HCT116 (cell line): ENCODE data around the gene AGAP1. TPM values are rescaled to one million over a fixed set of nuclear protein-coding genes. Genes with fewer than 3 reads are reported as not detected.

Experiments used
- ATAC-seq: fragments of 200-7000 bp; cut with Tn5 transposase; 2 replicates; pipeline ENCODE4 v1.9.1; 2020; ENCODE audit warnings: mild to moderate bottlenecking, moderate library complexity
- BruUV-seq: library from RNA; stranded (reverse); fragments of 400-500 nt; replicated peaks from 2 replicates; lab custom pipeline; 2021; lab: Mats Ljungman, UMichigan
- CTCF ChIA-PET: fragments of 300-600 bp; sonication (Branson Sonifier 250); formaldehyde crosslinking; loops from one replicate; lab custom pipeline; 2021; ENCODE audit warnings: antibody characterized with exemption; lab: Charles Lee
- POLR2A ChIA-PET: fragments of 300-600, 350-600 bp; sonication (Branson Sonifier 250); formaldehyde crosslinking; loops from one replicate; lab custom pipeline; 2021; ENCODE audit warnings: antibody characterized with exemption; lab: Charles Lee
- RAD21 ChIA-PET, 2 experiments: fragments of 300-600 bp; sonication (Branson Sonifier 250); formaldehyde crosslinking; loops; one replicate each; lab custom pipeline; 2023; ENCODE audit warnings: low total read pairs in 2 of 2; ENCODE audit not compliant: uncharacterized antibody in 2 of 2, unreplicated experiment in 2 of 2, low non-redundant PET in 1 of 2; lab: Charles Lee
- DNase-seq: peaks from one replicate; pipeline ENCODE4 v3.0.0-alpha.2; 2010; ENCODE audit warnings: low read depth, low spot score
- H2AFZ ChIP-seq: fragments of 200-600 bp; shearing (Covaris generic), sonication (generic); 2 replicates; pipeline ENCODE4 v1.6.1; 2017; ENCODE audit warnings: low read depth, mixed run types, mixed read lengths, antibody characterized with exemption, low read length; ENCODE audit not compliant: poor library complexity, severe bottlenecking
- H3K27ac ChIP-seq: 2 replicates; pipeline ENCODE4 v1.5.1; 2012; ENCODE audit warnings: low read depth, low read length
- H3K27me3 ChIP-seq: fragments of 200-600 bp; sonication (generic); 2 replicates; pipeline ENCODE4 v1.6.1; 2016; ENCODE audit warnings: mixed run types, low read length, mixed read lengths; ENCODE audit not compliant: insufficient read depth
- H3K36me3 ChIP-seq, 2 experiments: fragments of 200-500 bp in 1 of 2; fragments of 200-600 bp in 1 of 2; sonication (Bioruptor generic) in 1 of 2; sonication (generic) in 1 of 2; 2 replicates each; pipeline versions ENCODE4 v1.5.1 to v1.6.1; 2014 to 2016; ENCODE audit warnings: low read length in 2 of 2, inconsistent platforms in 1 of 2, mixed read lengths in 1 of 2, mixed run types in 1 of 2; ENCODE audit not compliant: insufficient read depth in 2 of 2, control insufficient read depth in 1 of 2
- H3K4me1 ChIP-seq, 2 experiments: fragments of 200-600 bp in 1 of 2; sonication (generic) in 1 of 2; 2 replicates each; pipeline versions ENCODE4 v1.5.1 to v1.6.1; 2012 to 2017; ENCODE audit warnings: low read length in 2 of 2, inconsistent platforms in 1 of 2, mild to moderate bottlenecking in 1 of 2, mixed read lengths in 1 of 2, mixed run types in 1 of 2, moderate library complexity in 1 of 2; ENCODE audit not compliant: insufficient read depth in 2 of 2, control insufficient read depth in 1 of 2
- H3K4me2 ChIP-seq: fragments of 200-600 bp; sonication (generic); 2 replicates; pipeline ENCODE4 v1.6.1; 2017; ENCODE audit warnings: mixed run types, low read length, mixed read lengths
- H3K4me3 ChIP-seq, 2 experiments: fragments of 200-600 bp in 1 of 2; sonication (generic) in 1 of 2; replicated peaks in 1 of 2; 2 replicates each; pipeline ENCODE4 v1.5.1; 2011 to 2016; ENCODE audit warnings: low read length in 2 of 2, control low read depth in 1 of 2, low read depth in 1 of 2, mild to moderate bottlenecking in 1 of 2, mixed read lengths in 1 of 2, mixed run types in 1 of 2
- H3K79me2 ChIP-seq: fragments of 200-600 bp; sonication (generic); 2 replicates; pipeline ENCODE4 v1.6.1; 2017; ENCODE audit warnings: mild to moderate bottlenecking, mixed run types, low read length, moderate library complexity, mixed read lengths; ENCODE audit not compliant: insufficient read depth
- H3K9ac ChIP-seq: fragments of 200-600 bp; sonication (generic); 2 replicates; pipeline ENCODE4 v1.6.1; 2016; ENCODE audit warnings: low read length, mixed read lengths
- H3K9me2 ChIP-seq: fragments of 200-600 bp; sonication (generic), shearing (Covaris generic); 2 replicates; pipeline ENCODE4 v1.6.1; 2017; ENCODE audit warnings: mixed run types, mild to moderate bottlenecking, moderate library complexity; ENCODE audit not compliant: insufficient read depth
- H3K9me3 ChIP-seq, 2 experiments: fragments of 200-500 bp in 1 of 2; fragments of 200-600 bp in 1 of 2; sonication (Bioruptor generic) in 1 of 2; sonication (generic) in 1 of 2; 2 replicates each; pipeline ENCODE4 v1.6.1; 2014 to 2017; ENCODE audit warnings: low read length in 2 of 2, mixed read lengths in 2 of 2, inconsistent platforms in 1 of 2, low read depth in 1 of 2, mild to moderate bottlenecking in 1 of 2, mixed run types in 1 of 2, moderate library complexity in 1 of 2; ENCODE audit not compliant: control insufficient read depth in 1 of 2, insufficient read depth in 1 of 2
- H4K20me1 ChIP-seq: fragments of 200-600 bp; sonication (generic), shearing (Covaris generic); 2 replicates; pipeline ENCODE4 v1.6.1; 2017; ENCODE audit warnings: mixed run types, mild to moderate bottlenecking, moderate library complexity; ENCODE audit not compliant: insufficient read depth
- CBX3 ChIP-seq: IDR thresholded peaks from 2 replicates; pipeline ENCODE4 v1.6.1; 2012; ENCODE audit warnings: low read depth
- ELF1 ChIP-seq: IDR thresholded peaks from 2 replicates; pipeline ENCODE4 v1.6.1; 2012; ENCODE audit warnings: low read depth, borderline replicate concordance
- FOSL1 ChIP-seq: IDR thresholded peaks from 2 replicates; pipeline ENCODE4 v1.6.1; 2012; ENCODE audit warnings: low read depth
- JUND ChIP-seq: IDR thresholded peaks from 2 replicates; pipeline ENCODE4 v1.6.1; 2012
- POLR2AphosphoS5 ChIP-seq: IDR thresholded peaks from 2 replicates; pipeline ENCODE4 v1.6.1; 2011; ENCODE audit warnings: mild to moderate bottlenecking, low read depth, low read length, moderate library complexity
- SP1 ChIP-seq: IDR thresholded peaks from 2 replicates; pipeline ENCODE4 v1.6.1; 2012; ENCODE audit warnings: low read depth
- SRF ChIP-seq: IDR thresholded peaks from 2 replicates; pipeline ENCODE4 v1.6.1; 2012; ENCODE audit warnings: low read depth
- intact Hi-C: fragments of 100-400 bp; cut with micrococcal nuclease; formaldehyde crosslinking; loops from 2 replicates; pipeline ENCODE4 v1.10.0; 2022
- total RNA-seq: library from RNA; stranded (reverse); gene quantifications from one replicate; pipeline ENCODE4 v1.2.1, GENCODE V29; 2021; ENCODE audit not compliant: unreplicated experiment
- TF ChIP-seq, protein P1 (sequence below): IDR thresholded peaks from 2 replicates; pipeline ENCODE4 v1.6.1; 2012
- TF ChIP-seq, protein P2 (sequence below): IDR thresholded peaks from 2 replicates; pipeline ENCODE4 v1.6.1; 2011; ENCODE audit warnings: mild to moderate bottlenecking, low read length, moderate library complexity; ENCODE audit not compliant: insufficient replicate concordance; ENCODE audit errors: extremely low read depth
- TF ChIP-seq, protein P3 (sequence below), 3 experiments: fragments of 200-600 bp in 1 of 3; sonication (generic) in 1 of 3; IDR thresholded peaks in 2 of 3; conservative IDR thresholded peaks in 1 of 3; 2 replicates each; pipeline ENCODE4 v1.5.1; 2012 to 2017; ENCODE audit warnings: low read depth in 2 of 3, low read length in 2 of 3, antibody characterized with exemption in 1 of 3, borderline replicate concordance in 1 of 3, control low read depth in 1 of 3, mild to moderate bottlenecking in 1 of 3, mixed read lengths in 1 of 3, mixed run types in 1 of 3, moderate library complexity in 1 of 3; ENCODE audit not compliant: insufficient read depth in 1 of 3
- TF ChIP-seq, protein P4 (sequence below): IDR thresholded peaks from 2 replicates; pipeline ENCODE4 v1.6.1; 2012; ENCODE audit warnings: low read depth

The AGAP1 gene
- total RNA-seq, 1 experiment from 2014 or later, result 43.8 TPM

DNA sequence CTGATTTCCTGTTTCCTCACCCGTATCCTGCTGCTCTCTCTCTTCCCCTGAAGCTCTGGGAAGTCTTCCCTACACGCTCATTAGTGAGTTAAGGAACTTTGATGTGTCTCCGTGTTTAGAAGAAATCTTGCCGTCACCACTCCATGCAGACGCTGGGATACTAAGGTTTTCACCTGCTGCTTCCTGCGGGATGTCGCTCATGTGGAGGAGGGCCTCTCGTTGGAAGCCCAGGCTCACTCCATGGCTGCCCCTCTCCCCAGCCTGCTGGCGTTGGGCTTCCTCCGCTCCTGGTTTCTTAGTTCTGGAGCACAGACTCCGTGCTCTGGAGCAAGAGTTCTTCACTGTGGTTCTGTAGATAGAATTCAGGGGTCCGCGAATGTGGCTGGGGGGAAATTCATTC, 348.0 kb downstream of the AGAP1 start:
- no peaks in the 10 kb centered on the region for H3K9me2 ChIP-seq
- H3K4me1 ChIP-seq, result no peaks in the 10 kb centered on the region
- H3K9me3 ChIP-seq, result no peaks in the 10 kb centered on the region
- RAD21 ChIA-PET, result no interaction called here
- ATAC-seq, result no peak
- no peak overlapping the region for H2AFZ ChIP-seq
- POLR2A ChIA-PET, result no interaction called here
- TF ChIP-seq, protein P1, sequence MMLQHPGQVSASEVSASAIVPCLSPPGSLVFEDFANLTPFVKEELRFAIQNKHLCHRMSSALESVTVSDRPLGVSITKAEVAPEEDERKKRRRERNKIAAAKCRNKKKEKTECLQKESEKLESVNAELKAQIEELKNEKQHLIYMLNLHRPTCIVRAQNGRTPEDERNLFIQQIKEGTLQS, result no peak
- TF ChIP-seq FOSL1, result no peak
- TF ChIP-seq, protein P2, sequence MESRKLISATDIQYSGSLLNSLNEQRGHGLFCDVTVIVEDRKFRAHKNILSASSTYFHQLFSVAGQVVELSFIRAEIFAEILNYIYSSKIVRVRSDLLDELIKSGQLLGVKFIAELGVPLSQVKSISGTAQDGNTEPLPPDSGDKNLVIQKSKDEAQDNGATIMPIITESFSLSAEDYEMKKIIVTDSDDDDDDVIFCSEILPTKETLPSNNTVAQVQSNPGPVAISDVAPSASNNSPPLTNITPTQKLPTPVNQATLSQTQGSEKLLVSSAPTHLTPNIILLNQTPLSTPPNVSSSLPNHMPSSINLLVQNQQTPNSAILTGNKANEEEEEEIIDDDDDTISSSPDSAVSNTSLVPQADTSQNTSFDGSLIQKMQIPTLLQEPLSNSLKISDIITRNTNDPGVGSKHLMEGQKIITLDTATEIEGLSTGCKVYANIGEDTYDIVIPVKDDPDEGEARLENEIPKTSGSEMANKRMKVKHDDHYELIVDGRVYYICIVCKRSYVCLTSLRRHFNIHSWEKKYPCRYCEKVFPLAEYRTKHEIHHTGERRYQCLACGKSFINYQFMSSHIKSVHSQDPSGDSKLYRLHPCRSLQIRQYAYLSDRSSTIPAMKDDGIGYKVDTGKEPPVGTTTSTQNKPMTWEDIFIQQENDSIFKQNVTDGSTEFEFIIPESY, result no peak
- TF ChIP-seq, protein P3, sequence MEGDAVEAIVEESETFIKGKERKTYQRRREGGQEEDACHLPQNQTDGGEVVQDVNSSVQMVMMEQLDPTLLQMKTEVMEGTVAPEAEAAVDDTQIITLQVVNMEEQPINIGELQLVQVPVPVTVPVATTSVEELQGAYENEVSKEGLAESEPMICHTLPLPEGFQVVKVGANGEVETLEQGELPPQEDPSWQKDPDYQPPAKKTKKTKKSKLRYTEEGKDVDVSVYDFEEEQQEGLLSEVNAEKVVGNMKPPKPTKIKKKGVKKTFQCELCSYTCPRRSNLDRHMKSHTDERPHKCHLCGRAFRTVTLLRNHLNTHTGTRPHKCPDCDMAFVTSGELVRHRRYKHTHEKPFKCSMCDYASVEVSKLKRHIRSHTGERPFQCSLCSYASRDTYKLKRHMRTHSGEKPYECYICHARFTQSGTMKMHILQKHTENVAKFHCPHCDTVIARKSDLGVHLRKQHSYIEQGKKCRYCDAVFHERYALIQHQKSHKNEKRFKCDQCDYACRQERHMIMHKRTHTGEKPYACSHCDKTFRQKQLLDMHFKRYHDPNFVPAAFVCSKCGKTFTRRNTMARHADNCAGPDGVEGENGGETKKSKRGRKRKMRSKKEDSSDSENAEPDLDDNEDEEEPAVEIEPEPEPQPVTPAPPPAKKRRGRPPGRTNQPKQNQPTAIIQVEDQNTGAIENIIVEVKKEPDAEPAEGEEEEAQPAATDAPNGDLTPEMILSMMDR (IDR thresholded peaks at IDR 0.05 in 2 of 3, conservative IDR thresholded peaks at IDR 0.05 in 1 of 3; ENCODE audit: borderline replicate concordance in 1 of 3, insufficient read depth in 1 of 3, low read depth in 2 of 3, low read length in 2 of 3), result no peak
- TF ChIP-seq ELF1, result no peak
- no peak for TF ChIP-seq SP1
- no peak for TF ChIP-seq CBX3
- no peak for TF ChIP-seq POLR2AphosphoS5
- TF ChIP-seq, protein P4, sequence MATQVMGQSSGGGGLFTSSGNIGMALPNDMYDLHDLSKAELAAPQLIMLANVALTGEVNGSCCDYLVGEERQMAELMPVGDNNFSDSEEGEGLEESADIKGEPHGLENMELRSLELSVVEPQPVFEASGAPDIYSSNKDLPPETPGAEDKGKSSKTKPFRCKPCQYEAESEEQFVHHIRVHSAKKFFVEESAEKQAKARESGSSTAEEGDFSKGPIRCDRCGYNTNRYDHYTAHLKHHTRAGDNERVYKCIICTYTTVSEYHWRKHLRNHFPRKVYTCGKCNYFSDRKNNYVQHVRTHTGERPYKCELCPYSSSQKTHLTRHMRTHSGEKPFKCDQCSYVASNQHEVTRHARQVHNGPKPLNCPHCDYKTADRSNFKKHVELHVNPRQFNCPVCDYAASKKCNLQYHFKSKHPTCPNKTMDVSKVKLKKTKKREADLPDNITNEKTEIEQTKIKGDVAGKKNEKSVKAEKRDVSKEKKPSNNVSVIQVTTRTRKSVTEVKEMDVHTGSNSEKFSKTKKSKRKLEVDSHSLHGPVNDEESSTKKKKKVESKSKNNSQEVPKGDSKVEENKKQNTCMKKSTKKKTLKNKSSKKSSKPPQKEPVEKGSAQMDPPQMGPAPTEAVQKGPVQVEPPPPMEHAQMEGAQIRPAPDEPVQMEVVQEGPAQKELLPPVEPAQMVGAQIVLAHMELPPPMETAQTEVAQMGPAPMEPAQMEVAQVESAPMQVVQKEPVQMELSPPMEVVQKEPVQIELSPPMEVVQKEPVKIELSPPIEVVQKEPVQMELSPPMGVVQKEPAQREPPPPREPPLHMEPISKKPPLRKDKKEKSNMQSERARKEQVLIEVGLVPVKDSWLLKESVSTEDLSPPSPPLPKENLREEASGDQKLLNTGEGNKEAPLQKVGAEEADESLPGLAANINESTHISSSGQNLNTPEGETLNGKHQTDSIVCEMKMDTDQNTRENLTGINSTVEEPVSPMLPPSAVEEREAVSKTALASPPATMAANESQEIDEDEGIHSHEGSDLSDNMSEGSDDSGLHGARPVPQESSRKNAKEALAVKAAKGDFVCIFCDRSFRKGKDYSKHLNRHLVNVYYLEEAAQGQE, result no peak
- no peak for TF ChIP-seq JUND
- TF ChIP-seq SRF, result no peak
- H3K9ac ChIP-seq, result no peak overlapping the region
- H3K4me3 ChIP-seq, result no peak overlapping the region
- no peak overlapping the region for H3K4me2 ChIP-seq
- H3K79me2 ChIP-seq, result no peaks in the 10 kb centered on the region
- DNase-seq, result no peak
- no peaks in the 10 kb centered on the region for H4K20me1 ChIP-seq
- H3K27ac ChIP-seq, result no peak overlapping the region
- no peaks in the 10 kb centered on the region for H3K27me3 ChIP-seq
- H3K36me3 ChIP-seq, result no peaks in the 10 kb centered on the region
- no TSS peak for BruUV-seq
- CTCF ChIA-PET, result no interaction called here
- intact Hi-C loops, result no loop called here
